H1 (cell line): Measurements from ENCODE around the gene FOXE1. TPM values are rescaled to one million over a fixed set of nuclear protein-coding genes. Genes with fewer than 3 reads are reported as not detected.

Experiments
- CTCF ChIA-PET: fragments of 300-600 bp; sonication (Branson Sonifier 250); formaldehyde crosslinking; loops from one replicate; lab custom pipeline; 2021; ENCODE audit not compliant: partially characterized antibody; lab: Charles Lee
- POLR2A ChIA-PET: fragments of 300-600 bp; sonication (Branson Sonifier 250); formaldehyde crosslinking; loops from one replicate; lab custom pipeline; 2021; ENCODE audit warnings: inconsistent platforms; ENCODE audit not compliant: partially characterized antibody; lab: Charles Lee
- DNase-seq, 2 experiments: peaks; one replicate each; pipeline versions ENCODE4 v3.0.0 to v3.0.0-alpha.2; 2010 to 2022; ENCODE audit warnings: low spot score in 2 of 2, low read depth in 1 of 2, mixed read lengths in 1 of 2
- FAIRE-seq: peaks from 2 replicates; lab custom pipeline; 2011; peaks lifted over from hg19 to GRCh38; lab: Jason Lieb, UNC
- H2AFZ ChIP-seq: 2 replicates; pipeline ENCODE4 v1.8.1; 2012; ENCODE audit warnings: low read length, inconsistent platforms
- H2AK5ac ChIP-seq: 2 replicates; pipeline ENCODE4 v1.6.1; 2013; ENCODE audit warnings: low read depth, low read length
- H2BK120ac ChIP-seq: replicated peaks from 2 replicates; pipeline ENCODE3; 2013; ENCODE audit warnings: low read depth, low read length, inconsistent platforms
- H2BK12ac ChIP-seq: 2 replicates; pipeline ENCODE4 v1.6.1; 2013; ENCODE audit warnings: low read depth, low read length
- H2BK15ac ChIP-seq: 2 replicates; pipeline ENCODE4 v1.6.1; 2013; ENCODE audit warnings: low read length
- H2BK20ac ChIP-seq: 2 replicates; pipeline ENCODE4 v1.6.1; 2013; ENCODE audit warnings: low read length
- H2BK5ac ChIP-seq: 2 replicates; pipeline ENCODE4 v1.6.1; 2013; ENCODE audit warnings: low read depth, low read length
- H3K14ac ChIP-seq: 2 replicates; pipeline ENCODE4 v1.6.1; 2013; ENCODE audit warnings: inconsistent platforms; ENCODE audit not compliant: insufficient read length
- H3K18ac ChIP-seq: 2 replicates; pipeline ENCODE4 v1.6.1; 2013; ENCODE audit warnings: low read length; ENCODE audit errors: extremely low read depth
- H3K23ac ChIP-seq: 2 replicates; pipeline ENCODE4 v1.6.1; 2013; ENCODE audit warnings: inconsistent platforms; ENCODE audit not compliant: insufficient read length
- H3K23me2 ChIP-seq: 2 replicates; pipeline ENCODE4 v1.6.1; 2013; ENCODE audit warnings: low read depth, low read length
- H3K27ac ChIP-seq: 2 replicates; pipeline ENCODE4 v1.6.1; 2011; ENCODE audit warnings: low read depth, low read length, inconsistent platforms
- H3K27me3 ChIP-seq, 4 experiments: replicated peaks in 1 of 4; 1 replicate in 1 of 4; 2 replicates in 3 of 4; pipeline versions ENCODE4 v1.6.1 to v1.8.1; 2011 to 2013; ENCODE audit warnings: low read length in 3 of 4, mild to moderate bottlenecking in 3 of 4, inconsistent platforms in 2 of 4, mixed read lengths in 2 of 4, moderate library complexity in 1 of 4; ENCODE audit not compliant: control insufficient read depth in 3 of 4, insufficient read depth in 3 of 4; ENCODE audit errors: extremely low read depth in 1 of 4
- H3K36me3 ChIP-seq, 4 experiments: 2 replicates each; pipeline versions ENCODE4 v1.6.1 to v1.8.1; 2011 to 2013; ENCODE audit warnings: mild to moderate bottlenecking in 4 of 4, low read length in 3 of 4, moderate library complexity in 2 of 4, control low read depth in 1 of 4, inconsistent platforms in 1 of 4; ENCODE audit not compliant: insufficient read depth in 4 of 4, control insufficient read depth in 2 of 4
- H3K4ac ChIP-seq: replicated peaks from 2 replicates; pipeline ENCODE3; 2013; ENCODE audit warnings: low read length, low read depth, mixed read lengths, inconsistent platforms; ENCODE audit not compliant: insufficient read length
- H3K4me1 ChIP-seq, 4 experiments: replicated peaks in 1 of 4; 1 replicate in 1 of 4; 2 replicates in 3 of 4; pipeline versions ENCODE4 v1.6.1 to v1.8.1; 2011 to 2013; ENCODE audit warnings: low read length in 3 of 4, inconsistent platforms in 2 of 4, mixed read lengths in 1 of 4; ENCODE audit not compliant: insufficient read depth in 4 of 4, control insufficient read depth in 3 of 4
- H3K4me2 ChIP-seq, 2 experiments: 2 replicates each; pipeline versions ENCODE4 v1.6.1 to v1.8.1; 2011 to 2013; ENCODE audit warnings: low read depth in 2 of 2, low read length in 2 of 2, control low read depth in 1 of 2, inconsistent platforms in 1 of 2, mild to moderate bottlenecking in 1 of 2; ENCODE audit not compliant: insufficient read depth in 1 of 2
- H3K4me3 ChIP-seq, 4 experiments: fragments of 200-600, 300-600 bp in 1 of 4; sonication (generic), shearing (Covaris generic), sonication (Bioruptor Twin) in 1 of 4; 2 replicates each; pipeline versions ENCODE4 v1.5.1 to v1.8.1; 2011 to 2016; ENCODE audit warnings: low read length in 4 of 4, low read depth in 3 of 4, control low read depth in 2 of 4, inconsistent platforms in 2 of 4, mild to moderate bottlenecking in 2 of 4, mixed read lengths in 1 of 4, moderate library complexity in 1 of 4; ENCODE audit not compliant: insufficient read depth in 2 of 4; ENCODE audit errors: extremely low read depth in 1 of 4
- H3K56ac ChIP-seq: replicated peaks from 2 replicates; pipeline ENCODE3; 2013; ENCODE audit warnings: low read depth, mild to moderate bottlenecking, mixed read lengths, low read length, inconsistent platforms; ENCODE audit not compliant: insufficient read length
- H3K79me1 ChIP-seq: 2 replicates; pipeline ENCODE4 v1.6.1; 2013; ENCODE audit warnings: low read depth, low read length, control low read depth
- H3K79me2 ChIP-seq, 2 experiments: 2 replicates each; pipeline versions ENCODE4 v1.6.1 to v1.8.1; 2012 to 2013; ENCODE audit warnings: low read length in 2 of 2, mild to moderate bottlenecking in 2 of 2, inconsistent platforms in 1 of 2; ENCODE audit not compliant: insufficient read depth in 2 of 2, control insufficient read depth in 1 of 2
- H3K9ac ChIP-seq, 4 experiments: replicated peaks in 1 of 4; 1 replicate in 1 of 4; 2 replicates in 3 of 4; pipeline versions ENCODE4 v1.6.1 to v1.8.1; 2011 to 2013; ENCODE audit warnings: low read depth in 3 of 4, low read length in 3 of 4, control low read depth in 2 of 4, mild to moderate bottlenecking in 2 of 4, moderate library complexity in 2 of 4, inconsistent platforms in 1 of 4; ENCODE audit errors: extremely low read depth in 1 of 4
- H3K9me3 ChIP-seq, 2 experiments: 2 replicates each; pipeline versions ENCODE4 v1.6.1 to v1.8.1; 2012 to 2013; ENCODE audit warnings: mild to moderate bottlenecking in 2 of 2, moderate library complexity in 2 of 2, control low read depth in 1 of 2, inconsistent platforms in 1 of 2, low read depth in 1 of 2, low read length in 1 of 2, mixed read lengths in 1 of 2; ENCODE audit not compliant: insufficient read depth in 2 of 2
- H4K20me1 ChIP-seq, 2 experiments: replicated peaks in 1 of 2; 2 replicates each; pipeline versions ENCODE3 to v1.8.1; 2011 to 2013; ENCODE audit warnings: inconsistent platforms in 2 of 2, low read length in 2 of 2, mild to moderate bottlenecking in 1 of 2; ENCODE audit not compliant: insufficient read depth in 2 of 2, control insufficient read depth in 1 of 2
- H4K5ac ChIP-seq: 2 replicates; pipeline ENCODE4 v1.6.1; 2013; ENCODE audit warnings: low read length, low read depth, mixed read lengths, inconsistent platforms; ENCODE audit not compliant: insufficient read length
- H4K8ac ChIP-seq: 2 replicates; pipeline ENCODE4 v1.8.0; 2013; ENCODE audit warnings: mild to moderate bottlenecking, moderate library complexity, low read length, inconsistent platforms; ENCODE audit not compliant: insufficient read depth; ENCODE audit errors: extremely low read depth
- H4K91ac ChIP-seq: replicated peaks from 2 replicates; pipeline ENCODE3; 2013; ENCODE audit warnings: low read length, mixed read lengths, inconsistent platforms; ENCODE audit not compliant: insufficient read length
- BCL11A ChIP-seq, 2 experiments: IDR thresholded peaks; one replicate each; pipeline ENCODE4 v1.6.1; 2011; ENCODE audit warnings: low read depth in 2 of 2, low read length in 2 of 2, mild to moderate bottlenecking in 2 of 2
- GABPA ChIP-seq: IDR thresholded peaks from 2 replicates; pipeline ENCODE4 v1.6.1; 2011; ENCODE audit warnings: mild to moderate bottlenecking, low read length, moderate library complexity, borderline replicate concordance; ENCODE audit not compliant: insufficient read depth
- KDM5A ChIP-seq: fragments of 200-600 bp; IDR thresholded peaks from 2 replicates; pipeline ENCODE4 v1.7.1; 2012; ENCODE audit warnings: mild to moderate bottlenecking, low read length, inconsistent platforms, mixed read lengths
- POU5F1 ChIP-seq: IDR thresholded peaks from 2 replicates; pipeline ENCODE4 v1.6.1; 2011; ENCODE audit warnings: low read depth, mild to moderate bottlenecking, low read length, moderate library complexity
- RFX5 ChIP-seq: IDR thresholded peaks from 2 replicates; pipeline ENCODE4 v1.6.1; 2011; ENCODE audit warnings: low read depth, low read length, improper control_type of control experiment, borderline replicate concordance
- RNF2 ChIP-seq: fragments of 200-900, 300-1000 bp; sonication (generic); IDR thresholded peaks from 2 replicates; pipeline ENCODE4 v1.7.1; 2016; ENCODE audit warnings: borderline replicate concordance, low read depth, mild to moderate bottlenecking, antibody characterized with exemption, low read length; ENCODE audit not compliant: poor library complexity, severe bottlenecking; ENCODE audit errors: missing control alignments
- TAF7 ChIP-seq: optimal IDR thresholded peaks from 2 replicates; pipeline ENCODE3; 2011; ENCODE audit warnings: low read depth, mild to moderate bottlenecking, inconsistent platforms, low read length, moderate library complexity, borderline replicate concordance
- TCF12 ChIP-seq: IDR thresholded peaks from 2 replicates; pipeline ENCODE4 v1.6.1; 2011; ENCODE audit warnings: low read depth, mild to moderate bottlenecking, low read length
- ZNF274 ChIP-seq: IDR thresholded peaks from 2 replicates; pipeline ENCODE4 v1.7.0; 2012; ENCODE audit warnings: low read length, borderline replicate concordance; ENCODE audit errors: extremely low read depth
- WGBS, 2 experiments: shearing (Covaris generic) in 1 of 2; methylation state at CpG; one replicate each; pipeline versions ENCODE4 v1.1.6 to v1.1.7; 2013 to 2015; ENCODE audit warnings: low lambda C conversion rate in 2 of 2, mixed read lengths in 2 of 2, inconsistent platforms in 1 of 2, low coverage in 1 of 2, missing lambda C conversion rate in 1 of 2; ENCODE audit not compliant: insufficient replicate concordance in 2 of 2, insufficient coverage in 1 of 2, insufficient read length in 1 of 2; ENCODE audit errors: extremely low coverage in 1 of 2, missing lambda C conversion rate in 1 of 2; 5-methylcytosine and 5-hydroxymethylcytosine counted together
- polyA plus RNA-seq, 7 experiments: library from polyadenylated mRNA; depleted of rRNA in 3 of 7; stranded (reverse) in 5 of 7; unstranded in 2 of 7; fragments of >200 nt in 5 of 7; fragments of 200-250 nt in 2 of 7; gene quantifications; 1 replicate in 5 of 7; 2 replicates in 1 of 7; 4 replicates in 1 of 7; pipeline versions ENCODE4 v1.2.1 to v1.2.3, GENCODE V29; 2011 to 2013; ENCODE audit warnings: missing spikeins in 2 of 7, mixed read lengths in 2 of 7
- total RNA-seq: library from RNA; stranded (reverse); fragmentation: NEBNext Ultra II Directional; extraction: Animal tissue kit (Norgen Biotek cat#: 25700); gene quantifications from 2 replicates; pipeline ENCODE4 v1.2.1, GENCODE V29; 2021

FOXE1 gene
- total and polyA plus RNA-seq, 2 of the 8 experiments (the other 6 are each of a cell fraction or from before 2014, with no cell fraction given), result 0.03 TPM; not detected in 1

DNA sequence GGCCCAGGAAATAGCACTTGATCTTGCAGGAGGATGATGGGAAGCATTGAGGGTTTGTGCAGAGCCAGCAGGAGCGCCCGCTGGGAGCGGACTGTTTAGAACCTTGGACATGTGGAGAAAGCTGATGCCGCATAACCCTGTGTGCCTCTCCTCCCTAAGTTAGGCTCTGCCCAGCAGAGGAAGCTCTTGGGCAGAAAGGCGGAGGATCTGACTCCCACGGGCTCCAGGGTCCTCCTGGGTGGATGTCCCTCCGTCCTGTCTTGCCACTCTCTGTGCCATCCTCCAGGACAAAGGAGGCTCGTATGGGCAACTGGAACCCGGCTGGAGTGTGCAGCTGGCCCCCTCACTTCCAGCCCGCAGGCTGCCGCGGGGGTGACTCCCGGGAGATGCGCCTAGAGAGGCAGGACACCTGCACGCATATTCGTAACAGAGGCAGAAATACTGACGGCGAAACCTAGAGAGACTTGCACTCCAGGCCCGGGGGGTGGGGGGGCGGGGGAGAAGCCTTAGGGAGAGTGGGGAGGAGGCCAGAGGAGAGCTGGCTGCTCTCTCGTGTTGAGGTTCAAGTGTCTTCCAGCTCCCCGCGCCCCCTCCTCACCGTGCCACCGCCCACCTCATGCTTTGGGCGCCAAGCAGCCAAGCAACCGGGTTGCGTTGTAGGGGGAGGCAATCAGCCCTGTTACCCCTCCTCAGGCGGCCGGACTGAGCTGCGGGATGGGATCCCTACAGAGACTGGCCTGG is 5.4 kb upstream of the FOXE1 start:
- ChIA-PET POLR2A (interaction anchor here (1.4 to 1.7 kb wide), 2 partner anchors 10 to 159 kb away, joined by 4 to 9 read pairs; no protein-coding TSS in a partner anchor), CTCF (interaction anchor here (0.9 to 4.6 kb wide), 12 partner anchors 11 to 148 kb away, joined by 3 to 27 read pairs (median 4); no protein-coding TSS in a partner anchor)
- H4K20me1 ChIP-seq, result peaks cover 7 to 13% of the 10 kb centered on the region in 2 experiments
- peaks cover 5 to 17% (median 12%) of the 10 kb centered on the region in 4 experiments for H3K4me1 ChIP-seq
- H4K91ac ChIP-seq, result no peak overlapping the region
- peak overlapping the region in 3 of 4 experiments; percentile 27 to 59 (median 33); a peak in 5 of 8 replicates for H3K4me3 ChIP-seq
- no peak overlapping the region for H2BK12ac ChIP-seq
- WGBS, 2 experiments, result 11% methylated on average over 21 of the region's 31 CpGs; no CpG with 5 or more reads in 1 of the 2 experiments
- H3K36me3 ChIP-seq, result no peaks in the 10 kb centered on the region
- H2AFZ ChIP-seq, result no peak overlapping the region
- no peak overlapping the region for H2BK120ac ChIP-seq
- H3K79me1 ChIP-seq, result no peaks in the 10 kb centered on the region
- H3K23ac ChIP-seq, result no peak overlapping the region
- H4K8ac ChIP-seq, result no peak overlapping the region
- no peak overlapping the region for H2BK15ac ChIP-seq
- H3K9me3 ChIP-seq, result no peaks in the 10 kb centered on the region
- H2AK5ac ChIP-seq, result no peak overlapping the region
- DNase-seq (no peak), FAIRE-seq (no peak)
- H3K23me2 ChIP-seq, result peaks cover 8% of the 10 kb centered on the region; the same call in 1 of the 2 replicates
- no peak overlapping the region for H3K4ac ChIP-seq
- H3K14ac ChIP-seq, result no peak overlapping the region
- H3K79me2 ChIP-seq, result no peaks in the 10 kb centered on the region
- no peak overlapping the region for H2BK20ac ChIP-seq
- no peak overlapping the region for H3K56ac ChIP-seq
- no peak overlapping the region for H3K27ac ChIP-seq
- H3K27me3 ChIP-seq, result peaks cover 67 to 76% (median 73%) of the 10 kb centered on the region in 4 experiments
- H4K5ac ChIP-seq, result no peak overlapping the region
- no peak overlapping the region for H3K18ac ChIP-seq
- peak overlapping the region; percentile 59 to 86 for H3K4me2 ChIP-seq
- no peak overlapping the region for H2BK5ac ChIP-seq
- H3K9ac ChIP-seq, result no peak overlapping the region; a peak in 1 of 7 replicates
- TF ChIP-seq RNF2 (no peak), TAF7 (no peak), BCL11A (IDR thresholded peaks at IDR 0.05; ENCODE audit: low read depth in 2 of 2, low read length in 2 of 2) (no peak), GABPA (no peak), TCF12 (no peak), RFX5 (no peak), KDM5A (no peak), ZNF274 (no peak), POU5F1 (no peak)
